ENCODE measurements around the gene C14orf119. TPM values are rescaled to one million over a fixed set of nuclear protein-coding genes. Genes with fewer than 3 reads are reported as not detected.
A peak's percentile ranks its signal among the peaks of the same experiment; 100 is the strongest.

C14orf119 gene
- total RNA-seq, 1 experiment from 2014 or later, result 65.1 TPM

GRCh38 chr14:23146351-23146910 is 51.1 kb downstream of the C14orf119 start:
- no peak overlapping the region for H2AFZ ChIP-seq (ENCODE audit: low read length)
- no peak overlapping the region for H3K18ac ChIP-seq (ENCODE audit: insufficient read length, low read depth, low read length)
- no peaks in the 10 kb centered on the region for H3K79me1 ChIP-seq (ENCODE audit: insufficient read depth, low read depth, low read length, poor library complexity, severe bottlenecking)
- H2BK120ac ChIP-seq (ENCODE audit: low read depth, low read length, poor library complexity, severe bottlenecking), result no peak overlapping the region
- Mint-ChIP-seq H3K36me3 (ENCODE audit: insufficient read depth in 1 of 3, low read depth in 3 of 3) (peaks cover 43 to 55% (median 52%) of the 10 kb centered on the region in 3 experiments), H3K4me1 (peaks cover 0 to 11% of the 10 kb centered on the region in 2 experiments; a peak in 3 of 4 replicates), H3K9me3 (peaks cover 0 to 2% of the 10 kb centered on the region in 2 experiments; a peak in 2 of 5 replicates), H3K27ac (peak overlapping the region in 1 of 3 experiments; percentile 3; a peak in 2 of 7 replicates), H3K27me3 (ENCODE audit: low read depth) (no peaks in the 10 kb centered on the region), H3K4me3 (no peak overlapping the region)
- no peak for DNase-seq
- no peak overlapping the region for H3T11ph ChIP-seq (ENCODE audit: low read length)
- no peak overlapping the region for H3K4me2 ChIP-seq (ENCODE audit: insufficient read depth, insufficient read length, low read length)
- H3K79me2 ChIP-seq (ENCODE audit: insufficient read depth, low read length), result no peaks in the 10 kb centered on the region; the same call in 1 of the 2 replicates
- H4K20me1 ChIP-seq (ENCODE audit: control insufficient read depth, insufficient read depth, insufficient read length), result no peaks in the 10 kb centered on the region
- H3K4me1 ChIP-seq (ENCODE audit: insufficient read depth, low read length), result no peaks in the 10 kb centered on the region
- H3K23ac ChIP-seq (ENCODE audit: insufficient read length, low read depth, low read length), result no peak overlapping the region
- H4K91ac ChIP-seq (ENCODE audit: insufficient read length, low read depth, low read length), result no peak overlapping the region
- no CpG with 5 or more reads among the region's 2 CpGs for WGBS (ENCODE audit: extremely low coverage, insufficient read length, low lambda C conversion rate)
- no peak overlapping the region for H2BK15ac ChIP-seq (ENCODE audit: low read depth, low read length)
- no peak overlapping the region for H2BK20ac ChIP-seq (ENCODE audit: low read depth, low read length, poor library complexity, severe bottlenecking)
- H3K27ac ChIP-seq (ENCODE audit: insufficient read length, low read depth, low read length), result no peak overlapping the region
- TF ChIP-seq CTCF (conservative IDR thresholded peaks at IDR 0.05), result no peak
- no peak overlapping the region for H3K9ac ChIP-seq (ENCODE audit: extremely low read depth, insufficient read length, low read length)
- H4K5ac ChIP-seq (ENCODE audit: insufficient read length, low read depth, low read length), result no peak overlapping the region
- H3K27me3 ChIP-seq (ENCODE audit: insufficient read depth, low read length), result no peaks in the 10 kb centered on the region
- H3K14ac ChIP-seq (ENCODE audit: insufficient read depth, low read length), result no peak overlapping the region
- no peak overlapping the region for H3K56ac ChIP-seq (ENCODE audit: insufficient read length, low read depth, low read length)
- H4K8ac ChIP-seq (replicated peaks; ENCODE audit: insufficient read length, low read depth, low read length), result no peak overlapping the region
- H3K23me2 ChIP-seq (ENCODE audit: insufficient read length, low read depth, low read length, poor library complexity, severe bottlenecking), result no peaks in the 10 kb centered on the region
- H3K4ac ChIP-seq (ENCODE audit: low read depth, low read length), result no peak overlapping the region
- no peak overlapping the region for H2BK5ac ChIP-seq (ENCODE audit: insufficient read length, low read length)
- no peak overlapping the region for H2BK12ac ChIP-seq (ENCODE audit: insufficient read length, low read depth, low read length)
- H2AK5ac ChIP-seq (ENCODE audit: insufficient read length, low read length), result no peak overlapping the region
- H3K9me3 ChIP-seq (ENCODE audit: control insufficient read depth, low read depth, low read length), result no peaks in the 10 kb centered on the region

All from H9 (cell line).